Thyroid gland (tissue), 4 donors: ENCODE results near the gene CBARP.

Experiments used
- POLR2A ChIP-seq, 2 donors: fragments of 450-650 bp; IDR thresholded peaks; one replicate each; pipeline ENCODE4 v1.6.1; 2017; ENCODE audit warnings: antibody characterized with exemption in 2 of 2, mild to moderate bottlenecking in 2 of 2, moderate library complexity in 1 of 2
- TF ChIP-seq, protein P1 (sequence below), 6 experiments: fragments of 200-600 bp in 3 of 6; fragments of 450-650 bp in 3 of 6; sonication (generic) in 3 of 6; IDR thresholded peaks; one replicate each; pipeline ENCODE4 v1.5.1; 2016 to 2019; ENCODE audit warnings: antibody characterized with exemption in 6 of 6, mild to moderate bottlenecking in 2 of 6, inconsistent platforms in 1 of 6, moderate library complexity in 1 of 6

DNA sequence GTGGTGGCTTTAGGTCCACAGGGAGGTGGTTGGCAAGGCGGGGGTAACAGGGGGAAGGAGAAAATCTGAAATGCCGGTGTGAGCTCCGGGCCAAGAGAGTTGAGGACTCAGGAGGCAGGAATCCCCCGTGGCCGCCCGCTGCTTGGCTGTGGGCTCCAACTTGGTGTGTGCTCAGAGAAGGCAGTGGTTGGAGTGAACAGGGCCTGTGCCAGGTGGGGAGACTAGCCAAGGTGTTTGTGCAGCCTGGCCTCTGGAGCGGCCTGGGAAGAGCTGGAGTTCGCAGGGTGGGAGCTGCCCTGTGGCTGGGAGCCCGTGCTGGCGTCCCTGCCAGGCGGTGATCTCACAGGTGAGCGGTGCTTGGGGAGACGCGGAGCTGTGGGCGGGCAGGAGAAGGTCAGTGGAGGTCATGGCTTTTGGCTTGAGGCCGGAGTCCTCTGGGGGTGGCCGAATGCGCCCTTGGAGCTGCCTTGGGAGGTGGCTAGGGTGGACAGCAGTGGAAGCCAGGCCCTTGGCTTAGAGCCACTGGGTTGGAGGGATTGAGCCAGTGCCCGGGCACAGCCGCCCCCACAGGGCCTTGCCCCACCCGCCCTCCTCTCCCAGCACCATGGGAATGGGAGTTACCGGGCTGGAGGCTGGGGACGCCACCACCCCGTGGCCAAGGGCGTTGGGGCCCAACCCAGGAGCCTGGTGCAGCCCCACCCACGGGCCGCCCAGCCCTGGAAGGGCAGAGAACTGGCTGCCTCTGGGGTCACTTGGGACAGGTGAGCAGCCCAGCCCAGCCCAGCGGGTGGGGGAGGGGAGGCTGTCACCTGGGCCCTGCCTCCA, 24.2 kb upstream of the CBARP start:
- TF ChIP-seq, protein P1, sequence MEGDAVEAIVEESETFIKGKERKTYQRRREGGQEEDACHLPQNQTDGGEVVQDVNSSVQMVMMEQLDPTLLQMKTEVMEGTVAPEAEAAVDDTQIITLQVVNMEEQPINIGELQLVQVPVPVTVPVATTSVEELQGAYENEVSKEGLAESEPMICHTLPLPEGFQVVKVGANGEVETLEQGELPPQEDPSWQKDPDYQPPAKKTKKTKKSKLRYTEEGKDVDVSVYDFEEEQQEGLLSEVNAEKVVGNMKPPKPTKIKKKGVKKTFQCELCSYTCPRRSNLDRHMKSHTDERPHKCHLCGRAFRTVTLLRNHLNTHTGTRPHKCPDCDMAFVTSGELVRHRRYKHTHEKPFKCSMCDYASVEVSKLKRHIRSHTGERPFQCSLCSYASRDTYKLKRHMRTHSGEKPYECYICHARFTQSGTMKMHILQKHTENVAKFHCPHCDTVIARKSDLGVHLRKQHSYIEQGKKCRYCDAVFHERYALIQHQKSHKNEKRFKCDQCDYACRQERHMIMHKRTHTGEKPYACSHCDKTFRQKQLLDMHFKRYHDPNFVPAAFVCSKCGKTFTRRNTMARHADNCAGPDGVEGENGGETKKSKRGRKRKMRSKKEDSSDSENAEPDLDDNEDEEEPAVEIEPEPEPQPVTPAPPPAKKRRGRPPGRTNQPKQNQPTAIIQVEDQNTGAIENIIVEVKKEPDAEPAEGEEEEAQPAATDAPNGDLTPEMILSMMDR (IDR thresholded peaks at IDR 0.05) = no peak
- TF ChIP-seq POLR2A (IDR thresholded peaks at IDR 0.05) = peak in 1 of 2 donors; percentile 77
